ENCODE data around the gene EXOC5. TPM values are rescaled to one million over a fixed set of nuclear protein-coding genes. Genes with fewer than 3 reads are reported as not detected.

EXOC5 gene, protein sequence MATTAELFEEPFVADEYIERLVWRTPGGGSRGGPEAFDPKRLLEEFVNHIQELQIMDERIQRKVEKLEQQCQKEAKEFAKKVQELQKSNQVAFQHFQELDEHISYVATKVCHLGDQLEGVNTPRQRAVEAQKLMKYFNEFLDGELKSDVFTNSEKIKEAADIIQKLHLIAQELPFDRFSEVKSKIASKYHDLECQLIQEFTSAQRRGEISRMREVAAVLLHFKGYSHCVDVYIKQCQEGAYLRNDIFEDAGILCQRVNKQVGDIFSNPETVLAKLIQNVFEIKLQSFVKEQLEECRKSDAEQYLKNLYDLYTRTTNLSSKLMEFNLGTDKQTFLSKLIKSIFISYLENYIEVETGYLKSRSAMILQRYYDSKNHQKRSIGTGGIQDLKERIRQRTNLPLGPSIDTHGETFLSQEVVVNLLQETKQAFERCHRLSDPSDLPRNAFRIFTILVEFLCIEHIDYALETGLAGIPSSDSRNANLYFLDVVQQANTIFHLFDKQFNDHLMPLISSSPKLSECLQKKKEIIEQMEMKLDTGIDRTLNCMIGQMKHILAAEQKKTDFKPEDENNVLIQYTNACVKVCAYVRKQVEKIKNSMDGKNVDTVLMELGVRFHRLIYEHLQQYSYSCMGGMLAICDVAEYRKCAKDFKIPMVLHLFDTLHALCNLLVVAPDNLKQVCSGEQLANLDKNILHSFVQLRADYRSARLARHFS
- 26.4 TPM for total RNA-seq (2013)
- polyA plus RNA-seq (10 to 100 TPM in 2 of 3 donors, 1 to 10 TPM in 1; 7.9 to 52.5 (median 49.9) TPM), polyA minus RNA-seq (8.5 and 10.9 TPM in 2 replicates), total RNA-seq (48.8 to 142 (median 64.3) reads per million in 11 experiments)

DNA sequence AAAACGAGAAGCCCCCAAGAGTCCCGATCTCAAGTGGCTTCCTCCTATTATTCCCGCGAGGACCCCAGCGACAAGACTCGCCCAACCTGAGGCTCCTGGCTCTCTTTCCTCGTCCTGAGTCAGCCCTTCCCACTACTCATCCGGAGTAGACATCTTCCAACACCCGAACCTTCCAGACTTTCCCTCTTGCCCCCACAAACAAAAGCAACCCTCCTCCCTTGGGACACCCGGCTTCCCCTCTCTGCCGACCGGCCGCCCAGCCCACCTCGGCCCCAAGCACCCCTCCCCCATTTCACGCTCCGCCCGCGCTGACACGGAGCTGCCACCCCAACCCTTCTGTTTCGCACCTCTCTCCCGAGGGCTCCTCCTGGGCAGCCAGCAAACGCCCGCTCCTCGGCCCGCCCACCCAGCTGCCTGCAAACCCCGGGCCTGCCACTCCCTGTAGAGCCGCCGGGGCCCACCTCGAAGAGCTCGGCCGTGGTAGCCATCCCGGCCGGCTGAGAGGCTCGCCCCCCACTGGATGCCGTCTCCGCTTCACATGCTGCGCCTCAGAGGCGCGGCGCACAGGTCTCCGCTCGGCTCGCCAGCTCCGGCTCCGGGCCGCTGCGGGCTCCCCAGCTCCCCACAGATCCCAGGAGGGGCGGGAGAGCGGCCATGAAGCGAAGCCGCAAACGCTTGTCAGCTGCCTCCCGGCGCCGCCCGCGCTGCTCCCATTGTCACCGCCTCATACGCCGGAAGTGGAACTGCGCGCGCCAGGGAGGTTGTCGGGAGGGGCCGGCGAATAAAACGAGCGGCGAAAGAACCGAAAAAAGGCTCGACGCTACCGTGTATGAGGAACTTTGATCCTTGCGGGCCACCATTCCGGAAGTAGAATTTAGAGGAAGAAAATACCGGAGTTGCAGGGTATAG lies at the start of gene EXOC5, which contains the start of gene AP5M1:
Gene EXOC5 (minus strand): TSS at position 745 of the 909 bp plus-strand sequence. CDS start 257 bp downstream, at position 488.
Gene AP5M1 (plus strand): TSS at position 811 of the 909 bp plus-strand sequence. CDS start 344 bp downstream, outside the sequence.
- Mint-ChIP-seq H3K4me1 (peaks cover 44% of the 10 kb centered on the region), H3K27me3 (ENCODE audit: low read depth in 3 of 3) (peaks cover 0 to 2% (median 0%) of the 10 kb centered on the region in 3 donors), H3K36me3 (peaks cover 4 to 7% of the 10 kb centered on the region in 2 donors), H3K27ac (peak within 1 kb of the TSS; percentile 97 to 99 (median 99)), H3K9me3 (no peaks in the 10 kb centered on the region), H3K4me3 (peak within 1 kb of the TSS; percentile 99)
- Histone ChIP-seq H3K79me2 (ENCODE audit: insufficient read depth, low read length) (peaks cover 94% of the 10 kb centered on the region), H3K4me3 (replicated peaks in 1 of 3; ENCODE audit: low read depth in 2 of 3, low read length in 3 of 3) (peak within 1 kb of the TSS; percentile 78 to 98 (median 97)), H3K27ac (ENCODE audit: low read depth in 1 of 2, low read length in 2 of 2) (peak within 1 kb of the TSS; percentile 96 to 98), H3K9ac (ENCODE audit: insufficient read depth, low read length, poor library complexity, severe bottlenecking) (peak within 1 kb of the TSS; percentile 86), H3K9me3 (replicated peaks in 1 of 2; ENCODE audit: control insufficient read depth in 1 of 2, insufficient read depth in 1 of 2, low read length in 2 of 2) (no peaks in the 10 kb centered on the region), H3K4me1 (ENCODE audit: control insufficient read depth in 1 of 2, insufficient read depth in 2 of 2, low read length in 2 of 2) (peaks cover 23 to 34% of the 10 kb centered on the region in 2 donors), H2AFZ (ENCODE audit: insufficient read depth, low read depth, low read length, poor library complexity, severe bottlenecking) (peak within 1 kb of the TSS; percentile 96), H4K20me1 (ENCODE audit: insufficient read depth, low read length) (peaks cover 38% of the 10 kb centered on the region), H3K4me2 (replicated peaks; ENCODE audit: extremely low read depth, low read length, poor library complexity, severe bottlenecking) (peak within 1 kb of the TSS; percentile 79), H3K27me3 (ENCODE audit: control insufficient read depth in 2 of 2, insufficient read depth in 2 of 2, low read length in 2 of 2) (no peaks in the 10 kb centered on the region), H3K36me3 (replicated peaks in 1 of 2; ENCODE audit: control insufficient read depth in 1 of 2, insufficient read depth in 2 of 2, low read length in 2 of 2) (peaks cover 0 to 3% of the 10 kb centered on the region in 2 donors)
- intact Hi-C loops (cut with micrococcal nuclease) = no loop called here
- under 1% methylated on average over 74 of the region's 76 CpGs for WGBS (ENCODE audit: insufficient coverage)
- DNase-seq = peak; percentile 89 to 91 (median 90)
- TF ChIP-seq, protein P1, sequence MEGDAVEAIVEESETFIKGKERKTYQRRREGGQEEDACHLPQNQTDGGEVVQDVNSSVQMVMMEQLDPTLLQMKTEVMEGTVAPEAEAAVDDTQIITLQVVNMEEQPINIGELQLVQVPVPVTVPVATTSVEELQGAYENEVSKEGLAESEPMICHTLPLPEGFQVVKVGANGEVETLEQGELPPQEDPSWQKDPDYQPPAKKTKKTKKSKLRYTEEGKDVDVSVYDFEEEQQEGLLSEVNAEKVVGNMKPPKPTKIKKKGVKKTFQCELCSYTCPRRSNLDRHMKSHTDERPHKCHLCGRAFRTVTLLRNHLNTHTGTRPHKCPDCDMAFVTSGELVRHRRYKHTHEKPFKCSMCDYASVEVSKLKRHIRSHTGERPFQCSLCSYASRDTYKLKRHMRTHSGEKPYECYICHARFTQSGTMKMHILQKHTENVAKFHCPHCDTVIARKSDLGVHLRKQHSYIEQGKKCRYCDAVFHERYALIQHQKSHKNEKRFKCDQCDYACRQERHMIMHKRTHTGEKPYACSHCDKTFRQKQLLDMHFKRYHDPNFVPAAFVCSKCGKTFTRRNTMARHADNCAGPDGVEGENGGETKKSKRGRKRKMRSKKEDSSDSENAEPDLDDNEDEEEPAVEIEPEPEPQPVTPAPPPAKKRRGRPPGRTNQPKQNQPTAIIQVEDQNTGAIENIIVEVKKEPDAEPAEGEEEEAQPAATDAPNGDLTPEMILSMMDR (IDR thresholded peaks at IDR 0.05) = no peak

All from CD14-positive monocyte (primary cell).